Bronchial epithelial cell (primary cell): ENCODE results near the gene EEF2. TPM values are rescaled to one million over a fixed set of nuclear protein-coding genes. Genes with fewer than 3 reads are reported as not detected.
A peak's percentile ranks its signal among the peaks of the same experiment; 100 is the strongest.

Source experiments
- DNase-seq: peaks from one replicate; pipeline ENCODE4 v3.0.0-alpha.2; 2010; ENCODE audit warnings: low read depth
- FAIRE-seq: peaks from 2 replicates; lab custom pipeline; 2011; peaks lifted over from hg19 to GRCh38; lab: Jason Lieb, UNC
- H3K27me3 ChIP-seq: 2 replicates; pipeline ENCODE4 v1.5.1; 2011; ENCODE audit warnings: low read length; ENCODE audit not compliant: control insufficient read depth, insufficient read depth
- H3K36me3 ChIP-seq: 2 replicates; pipeline ENCODE4 v1.5.1; 2011; ENCODE audit warnings: low read length; ENCODE audit not compliant: control insufficient read depth, insufficient read depth
- H3K4me3 ChIP-seq: 2 replicates; pipeline ENCODE4 v1.5.1; 2011; ENCODE audit warnings: mild to moderate bottlenecking, low read depth, low read length, control low read depth
- total RNA-seq: library from RNA; depleted of rRNA; stranded (reverse); fragments of >200 nt; gene quantifications from 2 replicates; pipeline ENCODE4 v1.2.1, GENCODE V29; 2014
- TF ChIP-seq, protein P1 (sequence below): IDR thresholded peaks from 2 replicates; pipeline ENCODE4 v1.5.1; 2011; ENCODE audit warnings: mild to moderate bottlenecking, moderate library complexity, low read length, control low read depth, inconsistent platforms; ENCODE audit not compliant: insufficient read depth, severe bottlenecking

EEF2 gene
- total RNA-seq, 1 donor from 2014 or later, result 4,680 TPM

DNA sequence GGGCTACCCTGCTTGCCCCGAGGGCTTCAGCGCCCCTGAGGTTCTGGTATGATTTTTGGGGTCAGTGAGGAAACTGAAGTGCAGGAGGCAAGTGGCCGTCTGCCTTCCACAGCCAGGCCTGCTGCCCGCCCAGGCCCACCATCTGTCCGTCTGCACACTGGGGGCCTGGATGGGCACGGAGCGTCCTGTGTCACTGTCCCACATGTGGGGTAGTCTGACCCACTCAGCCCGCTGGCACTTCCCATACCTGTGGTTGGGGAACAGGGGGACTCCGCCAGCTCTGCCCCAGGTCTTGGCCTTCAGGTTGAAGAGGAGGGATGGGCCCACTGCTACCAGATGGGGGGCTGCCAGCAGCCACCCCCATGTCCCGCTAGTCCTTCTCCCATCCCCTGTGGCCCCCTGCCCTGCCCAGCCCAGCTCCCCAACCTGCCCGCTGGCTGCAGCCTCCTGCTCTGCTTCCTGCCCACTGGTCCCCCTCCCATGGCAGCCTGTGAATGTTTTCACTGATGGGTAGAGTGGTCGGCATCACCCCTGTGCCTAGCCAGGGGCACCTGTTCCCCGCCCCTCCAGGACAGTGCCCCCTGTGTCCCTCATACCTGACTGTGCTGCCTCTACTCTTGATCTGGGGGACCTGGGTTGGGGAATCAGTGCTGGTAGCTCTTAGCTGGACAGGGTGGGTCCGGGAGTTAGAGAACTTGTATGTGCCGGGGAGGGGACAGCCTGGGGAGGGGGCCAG lies 31.8 kb upstream of the EEF2 start:
- peaks cover 21% of the 10 kb centered on the region for H3K36me3 ChIP-seq
- no peak for DNase-seq
- TF ChIP-seq, protein P1, sequence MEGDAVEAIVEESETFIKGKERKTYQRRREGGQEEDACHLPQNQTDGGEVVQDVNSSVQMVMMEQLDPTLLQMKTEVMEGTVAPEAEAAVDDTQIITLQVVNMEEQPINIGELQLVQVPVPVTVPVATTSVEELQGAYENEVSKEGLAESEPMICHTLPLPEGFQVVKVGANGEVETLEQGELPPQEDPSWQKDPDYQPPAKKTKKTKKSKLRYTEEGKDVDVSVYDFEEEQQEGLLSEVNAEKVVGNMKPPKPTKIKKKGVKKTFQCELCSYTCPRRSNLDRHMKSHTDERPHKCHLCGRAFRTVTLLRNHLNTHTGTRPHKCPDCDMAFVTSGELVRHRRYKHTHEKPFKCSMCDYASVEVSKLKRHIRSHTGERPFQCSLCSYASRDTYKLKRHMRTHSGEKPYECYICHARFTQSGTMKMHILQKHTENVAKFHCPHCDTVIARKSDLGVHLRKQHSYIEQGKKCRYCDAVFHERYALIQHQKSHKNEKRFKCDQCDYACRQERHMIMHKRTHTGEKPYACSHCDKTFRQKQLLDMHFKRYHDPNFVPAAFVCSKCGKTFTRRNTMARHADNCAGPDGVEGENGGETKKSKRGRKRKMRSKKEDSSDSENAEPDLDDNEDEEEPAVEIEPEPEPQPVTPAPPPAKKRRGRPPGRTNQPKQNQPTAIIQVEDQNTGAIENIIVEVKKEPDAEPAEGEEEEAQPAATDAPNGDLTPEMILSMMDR, result no peak
- no peaks in the 10 kb centered on the region for H3K27me3 ChIP-seq
- FAIRE-seq, result no peak
- no peak overlapping the region for H3K4me3 ChIP-seq

DNA sequence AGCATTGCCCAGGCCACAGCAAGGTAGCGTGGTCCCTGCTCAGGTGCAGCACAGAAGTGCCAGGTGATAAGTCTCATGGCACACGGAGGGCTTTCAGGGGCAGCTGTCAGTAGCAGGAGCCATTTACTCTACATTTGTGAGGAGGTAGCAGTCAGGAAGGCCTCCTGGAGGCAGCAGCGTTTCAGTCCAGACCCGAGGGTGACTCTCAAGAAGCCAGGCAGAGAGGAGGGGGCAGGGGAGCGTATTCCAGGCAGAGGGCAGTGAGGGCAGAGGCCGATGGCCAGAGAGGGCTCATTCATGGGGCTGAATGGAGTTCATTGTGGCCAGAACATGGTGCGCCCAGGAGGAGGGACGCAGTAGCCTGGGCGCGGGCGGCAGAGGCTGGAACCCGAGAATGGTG lies 31.2 kb upstream of the EEF2 start:
- Histone ChIP-seq H3K27me3 (no peaks in the 10 kb centered on the region), H3K36me3 (peaks cover 22% of the 10 kb centered on the region), H3K4me3 (no peak overlapping the region)
- DNase-seq (no peak), FAIRE-seq (no peak)
- TF ChIP-seq, protein P1, result no peak

DNA sequence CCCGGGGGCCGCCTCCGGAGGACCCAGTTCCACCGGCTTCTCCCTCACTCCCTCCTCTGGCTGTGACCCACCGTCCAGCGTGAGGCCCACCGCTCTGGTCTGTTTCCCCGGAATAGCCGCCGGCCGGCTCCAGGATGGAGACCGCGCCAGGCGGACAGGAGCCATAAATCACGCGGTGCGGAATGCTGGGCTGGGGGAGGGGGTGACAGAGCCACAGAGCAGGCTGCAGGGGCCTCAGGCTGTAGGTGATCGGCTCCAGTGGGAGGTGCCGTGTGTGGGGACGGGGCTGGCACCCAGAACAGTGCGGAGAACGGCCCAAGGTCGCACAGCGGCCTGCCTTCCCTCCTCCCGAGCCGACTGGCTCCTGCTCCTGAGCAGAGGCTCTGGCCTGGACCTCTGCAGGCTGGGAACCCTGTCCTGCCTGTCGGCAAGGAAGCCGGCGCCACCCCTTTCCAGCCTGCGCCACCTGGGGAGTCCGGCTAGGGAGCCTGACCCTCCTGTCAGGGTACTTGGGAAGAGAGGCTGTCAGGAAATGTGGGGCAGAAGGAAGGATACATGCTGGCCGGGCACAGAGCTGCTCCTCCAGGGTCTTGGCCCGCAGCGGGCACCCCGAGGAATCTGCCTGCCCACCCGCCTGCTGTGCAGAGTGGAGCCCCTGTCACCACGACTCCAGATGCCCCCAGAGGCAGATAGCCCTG lies 30.6 kb upstream of the EEF2 start:
- Histone ChIP-seq H3K27me3 (no peaks in the 10 kb centered on the region), H3K4me3 (no peak overlapping the region), H3K36me3 (peaks cover 21% of the 10 kb centered on the region)
- no peak for DNase-seq
- no peak for FAIRE-seq
- TF ChIP-seq, protein P1, result no peak

DNA sequence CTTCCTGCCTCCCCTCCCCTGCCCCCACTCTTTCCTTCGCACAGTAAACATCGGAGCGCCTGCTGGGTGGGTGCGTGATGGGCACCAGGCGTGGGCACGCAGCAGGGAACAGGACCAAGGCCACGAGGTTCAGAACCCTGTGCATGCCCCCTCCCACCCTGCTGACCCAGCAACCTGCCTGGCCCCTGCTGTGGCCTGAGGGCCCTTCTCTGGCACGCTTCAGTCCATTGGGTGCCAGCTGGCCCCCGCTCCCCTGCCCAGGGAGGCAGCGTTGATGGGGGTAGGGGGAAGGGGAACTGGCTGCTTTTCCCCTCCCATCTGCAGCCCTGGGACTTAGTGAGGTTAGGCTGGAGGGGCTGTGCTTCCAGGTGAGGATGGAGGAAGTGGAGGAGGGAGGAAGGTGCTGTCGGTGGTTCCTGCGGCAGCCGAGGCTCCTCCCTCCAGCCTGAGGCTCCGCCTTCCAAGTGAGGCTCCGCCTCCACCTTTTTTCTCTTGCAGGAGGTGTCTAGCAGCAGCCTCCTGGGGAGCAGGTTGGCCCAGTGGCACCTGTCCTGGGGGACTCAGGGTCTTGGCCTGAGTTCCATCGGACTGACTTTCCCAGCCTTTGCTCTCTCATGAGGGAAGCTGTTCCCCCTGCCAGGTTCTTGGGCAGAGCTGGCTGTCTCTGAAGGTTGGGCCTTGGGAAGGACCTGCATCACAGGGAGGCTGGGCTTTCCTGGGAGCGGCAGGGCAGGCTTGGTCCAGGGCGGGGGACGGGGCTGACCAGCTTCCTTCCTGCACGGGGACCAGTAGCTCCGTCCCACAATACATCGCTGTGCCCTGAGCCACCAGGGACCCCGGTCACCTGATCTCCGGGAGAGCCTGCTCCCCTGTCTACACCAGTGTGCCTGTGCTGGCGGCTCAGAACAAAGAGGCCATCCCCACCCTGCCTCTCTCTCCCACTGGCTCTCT lies 29.6 kb upstream of the EEF2 start:
- TF ChIP-seq, protein P1, result no peak
- Histone ChIP-seq H3K27me3 (no peaks in the 10 kb centered on the region), H3K4me3 (no peak overlapping the region), H3K36me3 (peaks cover 22% of the 10 kb centered on the region)
- FAIRE-seq (no peak), DNase-seq (no peak)

DNA sequence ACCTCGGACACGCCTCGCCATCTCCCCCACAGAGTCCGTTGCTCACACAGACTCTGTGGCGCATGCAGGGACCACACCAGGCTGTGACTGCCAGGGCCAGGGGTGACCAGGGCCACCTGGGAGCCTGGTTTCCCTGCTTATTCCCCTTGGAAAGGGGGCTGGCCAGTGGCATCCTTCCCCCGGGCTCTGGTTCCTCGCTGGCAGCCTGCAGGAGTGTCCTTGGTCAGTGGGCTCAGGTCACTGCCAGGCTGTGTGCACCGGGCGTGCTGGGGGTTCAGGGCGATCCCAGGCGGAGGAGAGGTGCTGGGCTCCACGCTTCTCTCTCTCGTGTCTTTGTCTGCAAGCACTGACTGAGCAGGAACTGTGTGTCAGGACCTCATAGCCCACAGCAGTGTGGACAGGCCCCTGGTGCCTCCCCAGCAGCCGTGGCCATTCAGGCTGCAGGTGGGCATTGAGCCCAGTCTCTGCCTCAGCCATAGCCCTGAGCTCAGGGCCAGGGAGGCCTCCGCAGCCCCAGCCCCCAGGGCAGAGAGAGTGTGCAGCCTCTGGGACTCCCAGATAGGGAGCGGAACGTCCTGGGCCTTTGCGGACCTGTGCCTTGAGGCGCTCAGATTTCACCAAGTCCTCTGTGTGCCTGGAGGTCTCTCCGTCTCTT lies 28.8 kb upstream of the EEF2 start:
- Histone ChIP-seq H3K36me3 (peaks cover 22% of the 10 kb centered on the region), H3K4me3 (no peak overlapping the region), H3K27me3 (no peaks in the 10 kb centered on the region)
- TF ChIP-seq, protein P1, result no peak
- FAIRE-seq, result peak; percentile 43
- DNase-seq, result no peak
